NCI-H2171 treated with DMSO at 0.1 percent for 48 hours (cell line): Measurements from ENCODE around the gene ARHGAP42.
"Not testable (repeated sequence)": the region's sequence is repeated elsewhere in the genome, so short reads cannot be mapped to it uniquely, and the experiment has no call there.

Source experiments
- DNase-seq: peaks from one replicate; lab custom pipeline; 2025; lab: John Stamatoyannopoulos, UW

Gene ARHGAP42

DNA sequence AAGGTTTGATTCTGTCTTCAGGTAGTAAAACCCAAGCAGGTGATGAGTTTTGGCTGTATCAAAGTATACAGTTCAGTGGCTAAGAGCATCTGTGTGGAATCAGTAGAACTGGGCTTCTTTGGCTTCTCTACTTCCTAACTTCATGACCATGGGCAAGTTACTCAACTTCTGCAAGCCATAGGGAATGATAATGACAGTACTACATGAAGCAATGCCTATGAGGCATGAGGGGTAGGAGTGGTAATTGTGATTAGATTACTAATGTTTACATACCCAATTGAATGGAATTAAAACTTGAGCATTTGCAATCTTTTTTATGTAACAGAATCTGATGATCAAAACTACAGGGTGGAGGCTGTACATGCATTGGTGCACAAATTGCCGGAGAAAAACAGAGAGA lies 278.3 kb downstream of the ARHGAP42 start:
- no peak for DNase-seq

DNA sequence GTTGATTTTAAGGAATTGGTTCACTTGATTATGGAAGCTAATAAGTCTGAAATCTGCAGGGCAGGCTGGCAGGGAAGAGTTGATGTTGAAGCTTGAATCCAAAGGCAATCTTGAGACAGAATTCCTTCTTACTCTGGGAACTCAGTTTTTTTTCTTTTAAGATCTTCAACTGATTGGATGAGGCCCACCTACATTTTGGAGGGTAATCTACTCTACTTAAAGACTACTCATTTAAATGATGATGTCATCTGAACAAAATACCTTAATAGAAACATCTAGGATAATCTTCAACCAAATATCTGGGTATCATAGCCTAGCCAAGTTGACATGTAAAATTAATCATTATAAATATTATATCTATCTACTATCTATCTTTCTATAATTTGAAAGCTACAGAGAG lies 279.3 kb downstream of the ARHGAP42 start:
- no peak for DNase-seq

DNA sequence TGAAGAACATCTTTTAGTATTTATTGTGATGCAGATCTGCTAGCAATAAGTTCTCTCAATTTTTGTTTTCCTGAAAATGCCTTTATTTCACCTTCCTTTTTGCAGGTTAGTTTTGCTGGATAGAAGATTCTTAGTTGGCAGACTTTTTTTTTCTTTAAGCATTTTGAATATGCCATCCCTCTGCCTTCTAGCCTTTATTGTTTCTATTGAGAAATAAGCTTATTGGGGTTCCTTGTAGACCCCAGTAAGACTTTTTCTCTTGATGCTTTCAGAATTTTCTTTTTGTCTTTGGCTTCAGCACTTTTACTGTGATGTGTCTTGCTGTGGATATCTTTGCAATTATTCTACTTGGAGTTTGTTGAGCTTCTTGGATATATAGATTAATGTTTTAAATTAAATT lies 281.9 kb downstream of the ARHGAP42 start:
- no peak for DNase-seq

DNA sequence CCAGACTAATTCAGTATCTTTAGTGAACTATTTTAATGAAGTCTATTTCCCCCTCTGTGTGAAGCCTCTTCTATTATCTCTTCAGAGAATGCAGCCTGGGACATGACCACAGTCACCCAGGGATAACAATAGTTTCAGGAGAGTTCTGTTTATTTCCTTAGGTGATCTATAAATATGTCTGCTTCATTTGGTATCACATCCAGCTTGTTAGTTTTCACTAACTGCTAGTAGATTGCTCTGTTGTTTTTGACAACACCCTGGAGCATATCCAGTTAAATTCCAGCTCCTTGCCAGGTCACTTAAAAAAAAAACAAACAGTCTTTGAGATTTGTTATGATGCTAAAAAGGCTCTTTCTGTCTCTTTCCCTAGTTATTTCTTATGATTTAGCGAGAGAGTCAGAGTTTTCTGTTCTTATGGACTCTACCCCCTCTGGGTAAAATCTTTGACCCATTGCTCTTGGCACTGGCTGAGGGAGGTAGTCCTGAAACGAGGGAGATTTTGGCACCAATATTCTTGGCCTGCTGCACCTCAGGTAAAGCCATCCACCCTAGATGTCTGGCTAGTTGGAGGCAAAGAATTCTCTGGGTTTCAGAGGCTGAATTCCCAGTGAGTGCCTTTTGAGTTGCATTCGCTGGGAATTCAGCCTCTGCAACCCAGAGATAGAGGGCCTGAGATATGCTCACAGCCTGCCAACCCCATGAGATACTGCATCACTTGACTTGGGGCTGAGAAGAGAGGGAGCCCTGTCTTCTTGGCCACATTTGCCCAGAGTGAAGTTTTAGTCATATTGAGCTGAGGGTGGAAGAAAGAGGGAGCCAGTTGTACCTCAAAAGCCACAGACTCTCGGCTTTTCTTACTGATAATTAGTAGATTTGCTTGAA lies 283.4 kb downstream of the ARHGAP42 start:
- no peak for DNase-seq

DNA sequence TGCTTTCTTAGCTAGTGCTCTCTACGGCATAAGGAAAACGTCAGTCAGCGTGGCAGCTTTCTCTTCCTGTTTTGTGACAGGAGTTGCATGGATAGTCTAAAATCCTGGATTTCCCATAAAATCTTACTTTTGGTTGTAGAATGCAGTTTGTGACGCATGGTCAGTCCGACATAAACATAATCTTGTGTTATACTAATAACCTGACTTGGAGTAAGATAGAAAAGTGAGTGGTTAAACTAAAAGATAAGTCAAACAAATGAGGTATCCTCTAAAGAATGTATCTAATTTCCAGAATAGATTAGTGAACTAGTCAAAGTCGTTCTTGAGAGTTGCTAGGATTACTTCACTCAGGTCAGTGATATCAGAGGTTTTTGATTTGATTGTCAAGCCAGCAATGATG lies 285.0 kb downstream of the ARHGAP42 start:
- DNase-seq, result no peak

DNA sequence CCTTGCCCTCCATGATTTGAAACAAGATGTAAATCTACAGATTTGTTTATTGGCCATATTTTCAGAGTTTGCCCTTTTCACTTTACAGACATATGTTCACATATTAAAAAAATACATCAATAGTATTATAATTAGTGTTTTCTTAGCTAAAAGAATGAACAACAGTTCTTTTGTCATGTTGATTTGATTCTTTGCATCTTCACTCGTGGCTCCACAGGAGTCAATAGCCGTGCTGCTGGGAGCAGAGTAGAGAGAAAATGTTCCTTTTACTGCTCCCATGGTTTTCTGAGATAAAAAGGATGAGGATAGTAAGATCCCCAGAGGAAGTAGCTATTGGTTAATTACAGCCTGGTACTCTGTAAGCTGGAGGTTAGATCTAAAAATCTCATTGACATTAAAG lies 291.4 kb downstream of the ARHGAP42 start:
- DNase-seq, result no peak

DNA sequence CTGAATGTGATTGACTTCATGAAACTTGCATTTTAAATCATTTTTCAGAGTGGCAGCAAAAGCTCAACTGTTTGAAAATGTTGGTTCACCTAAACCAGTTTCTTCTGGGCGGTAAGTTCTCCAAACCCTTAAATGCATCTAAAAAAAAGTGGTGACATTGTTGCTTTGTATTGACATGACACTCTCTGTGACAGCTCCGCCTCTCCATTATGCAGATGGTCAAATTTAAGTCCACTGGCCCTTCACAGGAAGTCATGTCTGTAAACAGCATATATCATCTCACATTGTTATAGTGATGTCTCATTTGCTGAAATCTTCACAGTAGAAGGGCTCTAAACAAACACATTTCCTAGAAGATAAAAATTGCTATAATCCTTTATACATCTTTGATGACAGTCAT lies 291.9 kb downstream of the ARHGAP42 start:
- DNase-seq, result no peak

DNA sequence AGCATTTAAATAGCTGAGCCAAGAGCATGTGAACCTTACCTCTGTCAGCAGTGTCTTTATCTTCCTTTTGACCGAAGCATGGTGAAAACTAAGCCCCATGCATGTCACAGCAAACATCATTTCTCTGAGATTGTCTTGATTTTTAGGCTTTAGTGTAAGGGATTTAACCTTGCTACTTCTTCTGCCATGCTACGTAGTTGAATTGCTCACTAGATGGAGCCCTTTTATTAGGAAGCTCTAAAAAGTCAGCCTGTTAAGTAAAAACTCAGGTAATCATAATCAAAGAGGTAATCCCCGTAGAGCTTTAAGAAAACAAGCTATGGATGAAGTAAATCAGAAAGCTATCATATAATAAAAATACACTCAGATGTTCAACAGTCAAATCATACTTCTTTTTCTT lies 293.1 kb downstream of the ARHGAP42 start:
- DNase-seq, result peak; percentile 15

DNA sequence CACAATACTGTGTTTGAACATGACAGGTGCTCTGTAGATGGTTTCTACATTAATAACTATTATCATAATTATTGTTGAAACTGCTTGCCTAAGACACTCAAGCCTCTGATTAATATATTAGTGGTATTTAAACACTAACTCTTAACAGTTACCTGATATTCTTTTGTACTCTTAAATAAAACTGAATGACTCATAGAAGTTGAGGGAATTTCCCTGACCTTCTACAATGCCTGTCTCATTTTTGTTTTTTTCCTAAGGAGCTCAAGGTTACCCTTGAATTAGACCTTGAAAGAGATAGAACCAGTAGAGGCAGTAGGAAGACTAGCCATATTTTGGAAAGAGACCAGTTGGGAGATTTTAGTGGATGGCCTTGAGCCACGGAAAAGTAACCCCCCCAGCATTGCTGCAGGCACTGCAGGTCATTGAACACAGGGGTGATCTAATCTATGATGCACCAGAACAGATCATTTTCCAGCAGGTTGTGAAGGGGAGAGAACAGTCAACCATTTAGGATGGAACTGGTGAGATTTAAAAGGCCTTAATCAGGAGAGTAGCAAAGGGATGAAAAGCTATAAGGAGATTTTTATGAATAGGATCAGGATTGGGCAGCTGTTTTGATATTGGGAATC lies 294.2 kb downstream of the ARHGAP42 start:
- no peak for DNase-seq

DNA sequence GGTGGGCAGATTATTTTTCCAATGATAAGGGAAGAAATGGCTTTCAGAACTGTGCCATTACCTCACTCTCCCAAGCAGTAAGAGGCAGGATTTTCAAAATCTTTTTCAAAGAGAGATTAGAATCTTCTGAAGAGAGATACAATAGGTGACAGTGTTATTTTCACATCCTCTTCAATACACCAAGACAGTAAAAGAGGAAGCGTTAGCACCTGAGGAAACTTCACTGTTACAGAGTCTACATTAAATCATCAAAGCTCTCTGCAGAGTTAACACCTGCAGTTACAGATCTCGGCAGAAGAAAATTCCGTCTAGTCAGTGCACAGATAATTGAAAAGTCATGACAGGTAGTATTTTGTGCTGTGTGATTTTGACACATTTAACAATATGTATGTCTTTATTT lies 297.6 kb downstream of the ARHGAP42 start:
- no peak for DNase-seq

DNA sequence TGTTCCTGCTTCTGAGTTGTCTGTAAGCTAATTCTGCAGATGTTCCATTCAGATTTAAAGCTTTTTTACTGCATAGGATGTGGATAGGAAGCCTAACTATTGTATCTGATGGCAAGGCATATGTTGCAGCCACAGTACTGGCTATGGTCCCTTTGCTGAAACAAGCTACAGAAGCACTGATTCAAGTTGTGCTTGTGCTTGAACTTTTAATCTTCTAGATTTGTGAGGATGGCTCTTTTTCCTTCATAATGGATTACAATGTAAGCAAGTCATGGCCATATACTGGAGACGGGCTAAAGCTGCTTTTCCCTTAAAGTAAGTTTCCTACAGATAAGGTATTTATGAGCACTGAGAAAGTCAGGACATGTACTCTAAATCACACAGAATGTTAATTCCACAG lies 303.8 kb downstream of the ARHGAP42 start:
- DNase-seq, result no peak

DNA sequence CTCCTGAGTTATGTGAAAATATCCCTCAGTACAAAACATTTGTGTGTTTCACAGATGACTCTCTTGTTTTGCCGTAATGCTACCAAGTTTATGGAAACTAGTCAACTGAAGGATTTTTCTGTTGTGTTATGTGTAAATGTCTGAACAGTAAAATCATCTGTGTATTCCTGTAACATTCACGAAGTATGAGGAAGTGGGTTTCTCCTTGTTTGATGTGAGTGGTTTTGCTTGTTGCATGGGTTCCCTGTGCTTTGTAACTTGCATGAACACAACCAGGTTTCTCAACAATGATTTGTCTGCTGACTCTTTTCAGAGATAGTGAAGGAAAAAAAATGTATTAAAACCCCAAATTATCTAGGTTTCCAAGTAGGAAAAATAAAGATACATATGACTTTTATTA lies 304.5 kb downstream of the ARHGAP42 start:
- no peak for DNase-seq

DNA sequence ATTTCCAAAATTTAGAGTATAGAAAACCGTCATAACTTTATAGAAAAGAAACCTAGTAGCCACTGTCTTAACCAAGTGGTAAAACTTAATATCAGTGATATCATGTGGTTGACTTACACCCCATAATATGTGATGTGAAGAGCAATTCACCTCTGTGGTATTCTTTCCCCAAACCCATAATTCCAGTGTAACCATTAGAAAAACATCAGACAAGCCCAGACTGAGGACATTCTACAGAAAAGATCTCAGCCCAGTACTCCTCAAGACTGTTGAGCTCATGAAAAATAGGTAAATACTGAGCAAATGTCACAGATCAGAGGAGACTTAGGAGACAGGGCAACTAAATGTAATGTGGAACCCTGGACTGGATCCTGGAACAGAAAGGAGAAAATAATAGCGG lies 307.9 kb downstream of the ARHGAP42 start:
- DNase-seq, result no peak

DNA sequence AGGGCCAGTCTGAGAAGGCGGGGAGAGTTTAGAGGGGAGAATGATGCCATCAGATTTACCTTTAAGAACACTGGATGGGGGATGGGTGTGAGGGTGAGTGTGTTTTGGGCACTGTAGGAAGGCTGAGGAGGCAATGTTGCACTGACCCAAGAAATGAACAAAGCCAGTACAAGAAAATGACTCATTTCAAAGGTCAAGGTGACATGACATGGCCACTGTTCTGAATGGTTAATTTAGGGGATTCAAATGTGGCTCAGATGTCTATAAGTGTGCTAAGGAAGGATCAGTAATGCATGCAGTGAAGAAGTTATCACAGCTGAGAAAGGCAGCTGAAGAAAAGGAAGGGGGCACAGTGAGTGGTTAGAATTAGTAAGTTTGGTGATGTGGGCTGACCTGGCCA lies 312.7 kb downstream of the ARHGAP42 start:
- no peak for DNase-seq

DNA sequence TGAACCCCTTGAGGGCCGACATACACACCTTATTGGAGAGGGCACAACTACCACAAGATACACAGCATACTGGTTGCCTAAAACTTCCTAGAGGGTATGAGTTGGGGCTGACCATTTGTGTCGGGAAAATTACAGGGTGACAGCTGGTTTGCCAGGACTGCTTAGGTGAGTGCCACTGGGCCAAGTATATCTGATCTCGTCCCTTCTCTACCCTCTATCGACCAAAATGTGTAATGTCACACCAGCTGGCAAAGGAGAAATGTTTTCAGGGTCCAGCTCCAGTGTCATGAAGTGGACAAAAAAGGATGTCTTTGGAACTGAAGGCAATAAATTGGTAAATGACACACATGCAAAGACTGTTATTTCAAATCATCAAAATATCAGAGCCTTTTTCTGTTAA lies 316.4 kb downstream of the ARHGAP42 start:
- DNase-seq, result peak; percentile 4

DNA sequence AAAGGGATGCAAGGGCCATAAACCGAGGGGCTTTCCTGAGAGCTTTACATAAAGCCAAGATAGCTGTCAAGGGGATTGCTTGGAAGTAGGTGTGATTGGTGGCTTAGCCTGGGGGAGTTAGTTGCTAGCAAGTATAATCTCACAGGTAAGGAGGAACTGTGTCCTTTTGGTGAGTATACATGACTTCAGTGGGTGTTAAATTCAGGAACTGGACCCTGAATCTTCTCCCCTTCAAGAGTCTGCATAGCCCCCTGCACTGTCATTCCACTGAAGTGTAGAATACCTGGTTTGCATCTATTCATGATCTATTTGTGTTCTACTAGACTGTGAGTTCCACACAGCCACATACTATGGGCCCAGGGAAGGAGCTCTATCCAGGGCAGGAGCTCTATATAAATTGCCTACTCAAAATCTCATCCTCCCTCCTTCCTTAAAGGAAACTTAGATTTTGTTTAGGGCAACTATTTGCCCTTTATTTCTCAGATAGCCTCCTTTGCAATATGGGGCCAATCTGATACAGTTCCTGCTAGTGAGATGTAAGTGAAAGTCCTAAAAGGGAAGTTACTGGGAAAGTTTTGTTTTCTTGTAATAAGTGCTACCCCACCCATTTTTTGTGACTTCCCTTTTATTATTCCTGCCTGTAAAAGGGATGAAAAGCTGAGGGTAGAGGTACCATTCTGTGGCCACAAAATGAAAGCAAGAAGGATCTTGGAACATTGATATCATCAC lies 322.0 kb downstream of the ARHGAP42 start:
- no peak for DNase-seq

DNA sequence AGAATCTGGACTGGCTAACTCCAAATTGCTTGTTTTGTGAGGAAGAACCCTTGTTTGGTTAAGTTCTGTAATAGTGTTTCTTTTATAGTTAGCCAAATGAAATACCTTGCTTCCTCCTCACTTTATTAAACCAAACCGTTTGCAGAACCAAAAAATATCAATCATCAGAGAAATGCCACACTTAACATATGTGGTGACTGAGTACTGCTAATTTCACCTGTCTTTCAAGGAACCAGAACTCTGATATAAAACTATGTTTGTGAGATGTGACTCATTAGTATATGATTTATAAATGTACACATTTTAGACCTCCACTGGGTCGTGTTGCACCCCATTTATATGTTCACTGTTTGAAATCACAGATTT lies 322.6 kb downstream of the ARHGAP42 start:
- no peak for DNase-seq

DNA sequence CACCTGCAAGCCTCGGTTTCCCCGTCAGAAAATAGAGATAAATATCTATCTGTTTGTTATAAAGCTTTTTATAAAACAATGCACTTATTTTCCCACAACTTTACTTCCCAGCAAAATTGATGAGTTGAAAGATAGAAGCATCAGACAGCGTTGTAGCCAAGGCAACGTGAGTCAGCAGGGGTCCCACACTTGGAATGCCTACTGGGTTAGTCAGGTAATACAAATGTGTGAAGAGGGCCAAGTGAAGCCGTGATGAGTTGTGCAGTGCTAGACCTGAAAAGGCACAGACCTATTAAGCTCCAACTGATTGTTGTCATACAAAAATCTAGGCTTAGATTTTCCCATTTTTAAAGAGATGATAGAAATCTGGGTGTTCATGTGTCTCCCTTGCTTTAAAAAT lies 323.8 kb downstream of the ARHGAP42 start:
- DNase-seq, result no peak

DNA sequence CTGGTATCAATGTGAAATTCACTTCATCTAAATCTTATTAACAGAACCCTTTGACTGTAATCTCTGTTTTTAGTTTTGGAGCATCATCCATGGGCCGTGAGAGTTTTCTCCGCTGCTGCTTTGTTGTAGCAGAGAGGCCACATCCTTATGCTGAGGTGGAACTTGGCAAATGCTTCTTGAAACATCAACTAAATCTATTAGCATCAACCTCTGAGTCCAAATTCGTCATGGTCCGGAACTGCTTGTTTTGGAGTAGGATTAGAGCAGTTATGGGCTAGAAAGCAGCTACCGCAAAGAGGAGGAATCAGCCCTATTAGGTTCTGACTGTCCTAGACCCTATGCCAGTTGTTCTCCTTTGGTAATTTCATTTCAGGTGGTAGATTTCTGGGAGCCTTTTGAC lies 324.8 kb downstream of the ARHGAP42 start:
- DNase-seq, result no peak

DNA sequence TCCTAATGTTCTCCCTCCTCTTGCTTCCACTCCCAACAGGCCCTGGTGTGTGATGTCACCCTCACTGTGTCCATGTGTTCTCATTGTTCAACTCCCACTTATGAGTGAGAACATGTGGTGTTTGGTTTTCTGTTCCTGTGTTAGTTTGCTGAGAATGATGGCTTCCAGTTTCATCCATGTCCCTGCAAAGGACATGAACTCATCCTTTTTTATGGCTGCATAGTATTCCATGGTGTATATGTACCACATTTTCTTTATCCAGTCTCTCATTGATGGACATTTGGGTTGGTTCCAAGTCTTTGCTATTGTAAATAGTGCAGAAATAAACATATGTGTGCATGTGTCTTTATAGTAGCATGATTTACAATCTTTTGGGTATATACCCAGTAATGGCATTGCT lies 326.6 kb downstream of the ARHGAP42 start:
- not testable (repeated sequence) for DNase-seq

DNA sequence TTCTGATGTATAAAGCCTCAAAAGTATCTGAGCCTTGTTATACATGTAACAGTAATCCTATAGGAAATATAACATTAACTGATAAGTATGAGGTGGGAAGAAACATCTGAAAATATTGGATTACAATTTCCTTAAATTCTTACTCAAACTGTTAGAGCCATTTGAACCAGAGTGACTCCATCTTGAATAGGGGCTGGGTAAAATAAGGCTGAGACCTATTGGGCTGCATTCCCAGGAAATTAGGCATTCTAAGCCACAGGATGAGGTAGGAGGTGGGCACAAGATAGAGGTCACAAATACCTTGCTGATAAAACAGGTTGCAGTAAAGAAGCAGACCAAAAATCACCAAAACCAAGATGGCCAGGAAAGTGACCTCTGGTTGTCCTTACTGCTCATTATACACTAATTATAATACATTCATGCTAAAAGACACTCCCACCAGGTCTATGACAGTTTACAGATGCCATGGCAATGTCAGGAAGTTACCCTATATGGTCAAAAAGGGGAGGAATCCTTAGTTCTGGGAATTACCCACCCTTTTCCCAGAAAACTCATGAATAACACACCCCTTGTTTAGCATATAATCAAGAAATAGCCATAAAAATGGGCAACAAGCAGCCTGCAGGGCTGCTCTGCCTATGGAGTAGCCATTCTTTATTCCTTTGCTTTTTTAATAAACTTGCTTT lies 327.7 kb downstream of the ARHGAP42 start:
- DNase-seq, result no peak

DNA sequence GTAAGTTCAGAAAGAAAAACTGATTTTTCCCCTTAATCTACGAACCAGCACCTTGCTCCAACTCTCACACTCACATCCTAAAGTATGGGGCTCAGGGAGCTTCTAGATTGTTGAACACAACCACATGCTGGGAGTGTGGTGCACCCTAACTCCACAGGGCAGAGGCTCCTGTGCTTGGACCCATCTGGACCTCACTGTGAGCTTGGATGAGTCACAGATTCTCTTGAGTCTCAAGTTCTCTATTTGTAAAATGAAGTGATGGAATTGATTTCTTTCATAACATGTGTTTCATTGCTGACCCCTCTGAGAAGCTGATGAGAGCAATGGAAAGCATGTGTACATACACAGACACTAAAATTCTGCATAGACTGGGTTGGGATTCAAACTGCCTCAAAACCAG lies 332.8 kb downstream of the ARHGAP42 start:
- DNase-seq, result no peak

DNA sequence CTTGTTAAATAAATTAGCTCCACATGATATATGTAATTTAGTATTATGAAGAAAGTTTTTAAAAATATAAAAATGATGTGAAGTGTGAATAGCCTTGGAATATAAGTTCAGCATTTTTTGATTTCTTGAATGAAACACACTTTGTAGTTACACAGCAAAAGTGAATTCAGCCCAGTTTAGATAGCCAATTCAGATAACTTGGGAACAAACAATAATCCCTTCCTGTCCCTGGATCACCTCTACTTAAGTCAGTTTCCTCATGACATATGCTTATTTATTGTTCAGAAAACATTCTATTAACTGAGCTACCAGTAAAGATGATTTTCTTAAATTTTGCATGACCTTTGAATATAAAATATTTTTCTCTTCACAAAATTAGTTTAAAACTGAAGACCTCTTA lies 335.2 kb downstream of the ARHGAP42 start:
- DNase-seq, result no peak
